Neural cell (in vitro differentiated cells): ENCODE results near the gene CLTC. TPM values are rescaled to one million over a fixed set of nuclear protein-coding genes. Genes with fewer than 3 reads are reported as not detected.

Source experiments
- H2AFZ ChIP-seq: fragments of 200-600, 300-800 bp; sonication (generic), shearing (Covaris generic); 2 replicates; pipeline ENCODE4 v1.6.0; 2014; ENCODE audit warnings: low read depth, mild to moderate bottlenecking, antibody characterized with exemption, low read length, moderate library complexity
- H3F3A ChIP-seq: fragments of 200-600 bp; shearing (Covaris generic); 2 replicates; pipeline ENCODE4 v1.6.1; 2016; ENCODE audit warnings: mild to moderate bottlenecking, moderate library complexity, mixed read lengths, antibody characterized with exemption, low read length; ENCODE audit not compliant: insufficient read depth, poor library complexity, severe bottlenecking
- H3K27ac ChIP-seq: fragments of 200-600, 300-800 bp; sonication (generic), shearing (Covaris generic); 2 replicates; pipeline ENCODE4 v1.5.1; 2014; ENCODE audit warnings: mild to moderate bottlenecking, low read length, moderate library complexity
- H3K27me3 ChIP-seq: fragments of 300-800, 200-600 bp; sonication (generic), shearing (Covaris generic); 2 replicates; pipeline ENCODE4 v1.6.0; 2014; ENCODE audit warnings: mild to moderate bottlenecking, low read depth, low read length, moderate library complexity; ENCODE audit not compliant: insufficient read depth
- H3K36me3 ChIP-seq: fragments of 300-800, 200-600 bp; sonication (generic), shearing (Covaris generic); 2 replicates; pipeline ENCODE4 v1.5.1; 2014; ENCODE audit warnings: mild to moderate bottlenecking, antibody characterized with exemption, low read length, moderate library complexity; ENCODE audit not compliant: insufficient read depth
- H3K4me2 ChIP-seq: fragments of 300-800, 200-600 bp; sonication (generic), shearing (Covaris generic); 2 replicates; pipeline ENCODE4 v1.6.0; 2014; ENCODE audit warnings: mild to moderate bottlenecking, low read length
- H3K4me3 ChIP-seq: fragments of 300-800, 200-600 bp; sonication (generic), shearing (Covaris generic); 2 replicates; pipeline ENCODE4 v1.5.1; 2014; ENCODE audit warnings: mild to moderate bottlenecking, low read length, moderate library complexity
- H3K79me2 ChIP-seq: fragments of 200-600 bp; shearing (Covaris generic); replicated peaks from 2 replicates; pipeline ENCODE4 v1.6.0; 2014; ENCODE audit warnings: mild to moderate bottlenecking, low read length, moderate library complexity; ENCODE audit not compliant: insufficient read depth
- H3K9ac ChIP-seq: fragments of 300-800, 200-600 bp; sonication (generic), shearing (Covaris generic); 2 replicates; pipeline ENCODE4 v1.6.1; 2016; ENCODE audit warnings: mild to moderate bottlenecking, low read length, mixed read lengths
- H3K9me2 ChIP-seq: fragments of 200-600 bp; shearing (Covaris generic); 2 replicates; pipeline ENCODE4 v1.6.1; 2016; ENCODE audit warnings: mild to moderate bottlenecking, low read length, mixed read lengths; ENCODE audit not compliant: insufficient read depth
- H3K9me3 ChIP-seq: fragments of 200-600, 300-800 bp; sonication (generic), shearing (Covaris generic); 2 replicates; pipeline ENCODE4 v1.6.1; 2016; ENCODE audit warnings: mild to moderate bottlenecking, mixed run types, low read length, moderate library complexity, mixed read lengths
- H4K20me1 ChIP-seq: fragments of 200-600 bp; shearing (Covaris generic); 2 replicates; pipeline ENCODE4 v1.6.1; 2016; ENCODE audit warnings: mild to moderate bottlenecking, mixed run types; ENCODE audit not compliant: insufficient read depth
- EP300 ChIP-seq: fragments of 450-650 bp; conservative IDR thresholded peaks from 2 replicates; pipeline ENCODE4 v1.6.1; 2014; ENCODE audit warnings: antibody characterized with exemption, mild to moderate bottlenecking, moderate library complexity; ENCODE audit not compliant: poor library complexity, severe bottlenecking
- EZH2 ChIP-seq: fragments of 200-600, 300-800 bp; shearing (Covaris generic), sonication (generic); IDR thresholded peaks from 2 replicates; pipeline ENCODE4 v1.6.1; 2014; ENCODE audit warnings: antibody characterized with exemption, low read length, borderline replicate concordance, mild to moderate bottlenecking; ENCODE audit not compliant: insufficient read depth, poor library complexity, severe bottlenecking
- MXI1 ChIP-seq: fragments of 450-650 bp; conservative IDR thresholded peaks from 2 replicates; pipeline ENCODE4 v1.6.1; 2014; ENCODE audit warnings: antibody characterized with exemption, mild to moderate bottlenecking; ENCODE audit not compliant: poor library complexity, severe bottlenecking
- POLR2AphosphoS5 ChIP-seq: IDR thresholded peaks from 2 replicates; pipeline ENCODE4 v1.6.1; 2012
- RAD21 ChIP-seq: fragments of 450-650 bp; conservative IDR thresholded peaks from 2 replicates; pipeline ENCODE4 v1.6.1; 2014; ENCODE audit warnings: antibody characterized with exemption, mild to moderate bottlenecking, moderate library complexity
- SMC3 ChIP-seq: fragments of 450-650 bp; conservative IDR thresholded peaks from 2 replicates; pipeline ENCODE4 v1.6.1; 2014; ENCODE audit warnings: antibody characterized with exemption, mild to moderate bottlenecking, moderate library complexity; ENCODE audit not compliant: poor library complexity
- TAF1 ChIP-seq: IDR thresholded peaks from 2 replicates; pipeline ENCODE4 v1.6.1; 2012; ENCODE audit warnings: low read depth
- polyA plus RNA-seq: library from polyadenylated mRNA; depleted of rRNA; stranded (reverse); fragments of >200 nt; gene quantifications from 2 replicates; pipeline ENCODE4 v1.2.3, GENCODE V29; 2014
- TF ChIP-seq, protein P1 (sequence below): fragments of 450-650 bp; IDR thresholded peaks from 2 replicates; pipeline ENCODE4 v1.5.1; 2014; ENCODE audit warnings: antibody characterized with exemption, mild to moderate bottlenecking, moderate library complexity; ENCODE audit not compliant: poor library complexity, severe bottlenecking
- TF ChIP-seq, protein P2 (sequence below): IDR thresholded peaks from 2 replicates; pipeline ENCODE4 v1.6.1; 2012; ENCODE audit warnings: borderline replicate concordance

Gene CLTC
- polyA plus RNA-seq, 1 donor from 2014 or later, result 218 TPM

DNA sequence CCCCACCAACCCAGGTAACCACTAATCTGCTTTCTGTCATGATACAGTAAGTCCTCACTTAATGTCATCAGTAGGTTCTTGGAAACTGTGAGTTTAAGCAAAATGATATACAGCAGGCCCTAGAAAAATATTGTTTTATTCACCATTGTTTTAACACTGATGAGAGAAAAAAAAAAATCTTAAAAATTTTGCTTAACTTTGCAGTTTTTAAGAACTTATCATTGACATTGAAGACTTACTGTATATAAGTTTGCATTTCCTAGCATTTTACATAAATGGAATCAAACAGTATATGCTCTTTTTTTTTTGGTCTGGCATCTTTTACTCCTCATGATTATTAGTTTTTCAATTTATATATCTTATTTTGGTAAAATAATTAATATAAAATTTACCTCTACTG, 19.5 kb upstream of the CLTC start:
- Histone ChIP-seq H3K9me2 (no peaks in the 10 kb centered on the region), H3K27me3 (no peaks in the 10 kb centered on the region), H3K36me3 (no peaks in the 10 kb centered on the region), H3K4me3 (no peak overlapping the region), H3K79me2 (no peaks in the 10 kb centered on the region), H4K20me1 (no peaks in the 10 kb centered on the region), H3K4me2 (no peak overlapping the region), H2AFZ (no peak overlapping the region), H3F3A (no peaks in the 10 kb centered on the region), H3K27ac (no peak overlapping the region), H3K9me3 (no peaks in the 10 kb centered on the region), H3K9ac (no peak overlapping the region)
- no peak for TF ChIP-seq EZH2
- TF ChIP-seq TAF1, result no peak
- TF ChIP-seq EP300, result no peak
- no peak for TF ChIP-seq POLR2AphosphoS5

DNA sequence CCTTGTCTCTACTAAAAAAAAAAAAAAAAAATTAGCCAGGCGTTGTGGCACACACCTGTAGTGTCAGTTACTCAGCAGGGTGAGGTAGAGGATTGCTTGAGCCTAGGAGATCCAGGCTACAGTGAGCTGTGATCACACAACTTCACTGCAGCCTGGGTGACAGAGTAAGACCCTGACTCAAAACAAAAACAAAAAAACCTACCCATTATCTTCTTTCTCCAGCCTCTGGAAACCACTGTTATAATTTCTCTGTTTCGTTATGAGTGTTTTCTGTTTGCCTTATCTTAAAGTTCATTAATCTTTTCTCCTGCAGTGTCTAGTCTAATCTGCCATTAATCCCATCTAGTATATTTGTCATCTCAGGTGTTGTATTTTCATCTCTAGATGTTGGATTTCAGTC, 18.6 kb upstream of the CLTC start:
- no peak overlapping the region for H3K9ac ChIP-seq
- no peak overlapping the region for H2AFZ ChIP-seq
- H3K9me3 ChIP-seq, result no peaks in the 10 kb centered on the region
- no peaks in the 10 kb centered on the region for H3F3A ChIP-seq
- no peak overlapping the region for H3K4me2 ChIP-seq
- no peak overlapping the region for H3K27ac ChIP-seq
- no peaks in the 10 kb centered on the region for H3K36me3 ChIP-seq
- H3K4me3 ChIP-seq, result no peak overlapping the region
- H3K9me2 ChIP-seq, result no peaks in the 10 kb centered on the region
- H4K20me1 ChIP-seq, result no peaks in the 10 kb centered on the region
- H3K27me3 ChIP-seq, result no peaks in the 10 kb centered on the region
- no peak for TF ChIP-seq EP300
- TF ChIP-seq SMC3, result no peak
- TF ChIP-seq, protein P1, sequence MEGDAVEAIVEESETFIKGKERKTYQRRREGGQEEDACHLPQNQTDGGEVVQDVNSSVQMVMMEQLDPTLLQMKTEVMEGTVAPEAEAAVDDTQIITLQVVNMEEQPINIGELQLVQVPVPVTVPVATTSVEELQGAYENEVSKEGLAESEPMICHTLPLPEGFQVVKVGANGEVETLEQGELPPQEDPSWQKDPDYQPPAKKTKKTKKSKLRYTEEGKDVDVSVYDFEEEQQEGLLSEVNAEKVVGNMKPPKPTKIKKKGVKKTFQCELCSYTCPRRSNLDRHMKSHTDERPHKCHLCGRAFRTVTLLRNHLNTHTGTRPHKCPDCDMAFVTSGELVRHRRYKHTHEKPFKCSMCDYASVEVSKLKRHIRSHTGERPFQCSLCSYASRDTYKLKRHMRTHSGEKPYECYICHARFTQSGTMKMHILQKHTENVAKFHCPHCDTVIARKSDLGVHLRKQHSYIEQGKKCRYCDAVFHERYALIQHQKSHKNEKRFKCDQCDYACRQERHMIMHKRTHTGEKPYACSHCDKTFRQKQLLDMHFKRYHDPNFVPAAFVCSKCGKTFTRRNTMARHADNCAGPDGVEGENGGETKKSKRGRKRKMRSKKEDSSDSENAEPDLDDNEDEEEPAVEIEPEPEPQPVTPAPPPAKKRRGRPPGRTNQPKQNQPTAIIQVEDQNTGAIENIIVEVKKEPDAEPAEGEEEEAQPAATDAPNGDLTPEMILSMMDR, result no peak
- no peak for TF ChIP-seq RAD21
- TF ChIP-seq, protein P2, sequence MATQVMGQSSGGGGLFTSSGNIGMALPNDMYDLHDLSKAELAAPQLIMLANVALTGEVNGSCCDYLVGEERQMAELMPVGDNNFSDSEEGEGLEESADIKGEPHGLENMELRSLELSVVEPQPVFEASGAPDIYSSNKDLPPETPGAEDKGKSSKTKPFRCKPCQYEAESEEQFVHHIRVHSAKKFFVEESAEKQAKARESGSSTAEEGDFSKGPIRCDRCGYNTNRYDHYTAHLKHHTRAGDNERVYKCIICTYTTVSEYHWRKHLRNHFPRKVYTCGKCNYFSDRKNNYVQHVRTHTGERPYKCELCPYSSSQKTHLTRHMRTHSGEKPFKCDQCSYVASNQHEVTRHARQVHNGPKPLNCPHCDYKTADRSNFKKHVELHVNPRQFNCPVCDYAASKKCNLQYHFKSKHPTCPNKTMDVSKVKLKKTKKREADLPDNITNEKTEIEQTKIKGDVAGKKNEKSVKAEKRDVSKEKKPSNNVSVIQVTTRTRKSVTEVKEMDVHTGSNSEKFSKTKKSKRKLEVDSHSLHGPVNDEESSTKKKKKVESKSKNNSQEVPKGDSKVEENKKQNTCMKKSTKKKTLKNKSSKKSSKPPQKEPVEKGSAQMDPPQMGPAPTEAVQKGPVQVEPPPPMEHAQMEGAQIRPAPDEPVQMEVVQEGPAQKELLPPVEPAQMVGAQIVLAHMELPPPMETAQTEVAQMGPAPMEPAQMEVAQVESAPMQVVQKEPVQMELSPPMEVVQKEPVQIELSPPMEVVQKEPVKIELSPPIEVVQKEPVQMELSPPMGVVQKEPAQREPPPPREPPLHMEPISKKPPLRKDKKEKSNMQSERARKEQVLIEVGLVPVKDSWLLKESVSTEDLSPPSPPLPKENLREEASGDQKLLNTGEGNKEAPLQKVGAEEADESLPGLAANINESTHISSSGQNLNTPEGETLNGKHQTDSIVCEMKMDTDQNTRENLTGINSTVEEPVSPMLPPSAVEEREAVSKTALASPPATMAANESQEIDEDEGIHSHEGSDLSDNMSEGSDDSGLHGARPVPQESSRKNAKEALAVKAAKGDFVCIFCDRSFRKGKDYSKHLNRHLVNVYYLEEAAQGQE, result no peak
- TF ChIP-seq MXI1, result no peak
- no peak for TF ChIP-seq POLR2AphosphoS5
- TF ChIP-seq TAF1, result no peak
- no peak for TF ChIP-seq EZH2
- no peaks in the 10 kb centered on the region for H3K79me2 ChIP-seq

DNA sequence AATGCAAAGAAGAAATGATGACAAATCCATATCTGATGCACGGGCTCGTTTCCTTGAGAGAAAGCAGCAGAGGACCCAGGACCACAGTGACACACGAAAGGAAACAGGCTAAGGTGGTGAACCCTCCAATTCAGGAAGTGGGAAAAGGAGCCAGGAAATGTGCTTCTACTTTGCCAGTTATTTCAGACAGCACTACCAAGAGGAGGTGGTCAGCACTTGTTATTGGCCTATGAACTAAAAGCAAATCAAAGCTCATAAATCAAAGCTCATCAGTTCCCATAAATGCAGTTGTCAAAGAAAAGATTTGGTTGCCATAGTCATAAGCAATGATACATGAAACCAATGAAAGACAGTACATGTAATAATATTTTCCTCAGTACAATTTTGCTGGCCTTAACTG, 12.6 kb upstream of the CLTC start:
- Histone ChIP-seq H2AFZ (no peak overlapping the region), H3F3A (no peaks in the 10 kb centered on the region), H3K36me3 (peaks cover 9% of the 10 kb centered on the region), H3K4me3 (no peak overlapping the region), H3K9ac (no peak overlapping the region), H3K4me2 (no peak overlapping the region), H3K27ac (no peak overlapping the region), H4K20me1 (no peaks in the 10 kb centered on the region), H3K27me3 (no peaks in the 10 kb centered on the region), H3K9me2 (no peaks in the 10 kb centered on the region), H3K9me3 (no peaks in the 10 kb centered on the region), H3K79me2 (no peaks in the 10 kb centered on the region)
- no peak for TF ChIP-seq EZH2
- no peak for TF ChIP-seq RAD21
- TF ChIP-seq EP300, result no peak
- no peak for TF ChIP-seq SMC3
- no peak for TF ChIP-seq POLR2AphosphoS5
- TF ChIP-seq, protein P2, result no peak
- TF ChIP-seq MXI1, result no peak
- TF ChIP-seq, protein P1, result no peak
- TF ChIP-seq TAF1, result no peak
